IPS-18c (cell line): ENCODE measurements around the gene SH3RF3.

Source experiments
- H3K4me3 ChIP-seq: 2 replicates; pipeline ENCODE4 v1.7.0; 2013; ENCODE audit warnings: low read depth, mild to moderate bottlenecking, low read length, moderate library complexity; ENCODE audit not compliant: insufficient read depth
- H3K9me3 ChIP-seq: one replicate; pipeline ENCODE4 v1.6.1; 2013; ENCODE audit warnings: mild to moderate bottlenecking, low read length, moderate library complexity; ENCODE audit not compliant: control insufficient read depth, insufficient read depth

The SH3RF3 gene

DNA sequence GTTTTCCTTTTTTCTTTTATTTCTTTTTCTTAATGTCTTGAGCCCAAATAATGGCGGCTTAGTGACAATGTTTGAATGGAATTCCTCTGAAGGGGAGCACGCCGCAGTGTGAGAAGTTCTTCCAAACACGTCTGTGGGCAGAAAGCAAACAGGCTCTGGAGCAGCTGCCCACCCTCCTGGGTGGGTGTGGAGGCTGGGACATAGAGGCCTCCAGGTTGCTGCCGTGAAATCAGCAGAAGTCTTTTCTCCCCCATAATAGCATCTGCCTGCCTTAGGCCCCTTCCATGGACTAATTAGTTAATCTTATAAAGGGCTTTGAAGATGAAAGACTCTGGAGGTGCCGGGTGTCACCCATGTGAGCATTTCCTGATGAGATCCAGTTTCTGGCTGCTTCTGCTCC lies 213.9 kb downstream of the SH3RF3 start:
- peaks cover 3% of the 10 kb centered on the region for H3K9me3 ChIP-seq

DNA sequence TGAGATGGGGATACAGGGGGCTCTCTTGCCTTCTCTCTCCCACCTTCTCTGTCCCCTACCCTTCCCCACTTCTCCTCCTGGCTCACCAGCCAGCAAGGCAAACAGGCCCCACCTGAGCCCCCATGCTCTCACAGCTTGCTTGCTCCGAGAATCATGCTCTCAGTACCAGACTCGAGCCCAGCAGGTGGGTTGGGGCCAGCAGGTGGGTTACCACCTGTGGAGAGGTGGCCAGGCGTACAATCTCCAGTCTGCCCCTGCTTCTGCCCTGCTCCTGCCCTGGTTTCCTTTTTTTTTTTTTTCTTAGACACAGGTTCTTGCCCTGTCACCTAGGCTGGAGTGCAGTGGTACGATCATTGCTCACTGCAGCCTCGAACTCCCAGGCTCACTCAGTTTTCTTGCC lies 214.5 kb downstream of the SH3RF3 start:
- H3K9me3 ChIP-seq = peaks cover 3% of the 10 kb centered on the region

More for the DNA sequence above, 213.9 kb downstream of the SH3RF3 start:
- no peak overlapping the region for H3K4me3 ChIP-seq

DNA sequence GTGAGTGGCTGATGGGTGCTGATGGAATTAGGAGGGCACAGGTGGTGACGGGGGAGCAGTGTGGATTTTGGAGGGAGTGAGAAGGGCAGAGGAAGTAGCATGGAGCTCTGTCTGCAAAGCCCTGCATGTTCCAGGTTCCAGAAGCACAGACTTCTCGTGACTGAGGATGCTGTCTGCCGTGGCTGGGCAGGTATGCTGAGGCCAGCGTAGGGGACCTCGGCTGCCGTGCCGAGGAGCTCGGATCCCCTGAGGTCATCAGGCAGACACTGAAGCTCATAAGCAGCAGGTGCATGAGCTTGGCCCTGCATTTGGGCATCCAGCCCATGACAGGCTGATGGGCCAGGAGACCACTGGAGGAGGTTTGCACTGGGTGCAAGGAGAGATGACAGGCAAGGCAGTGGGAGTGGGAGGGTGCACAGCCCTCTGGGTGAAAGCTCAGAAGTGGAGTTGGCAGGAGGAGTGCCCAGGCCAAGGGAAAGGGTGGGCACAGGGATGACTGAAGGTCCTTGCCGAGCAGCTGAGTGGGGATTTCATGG lies 215.3 kb downstream of the SH3RF3 start:
- Histone ChIP-seq H3K9me3 (peaks cover 3% of the 10 kb centered on the region), H3K4me3 (no peak overlapping the region)

More for the DNA sequence above, 214.5 kb downstream of the SH3RF3 start:
- no peak overlapping the region for H3K4me3 ChIP-seq

DNA sequence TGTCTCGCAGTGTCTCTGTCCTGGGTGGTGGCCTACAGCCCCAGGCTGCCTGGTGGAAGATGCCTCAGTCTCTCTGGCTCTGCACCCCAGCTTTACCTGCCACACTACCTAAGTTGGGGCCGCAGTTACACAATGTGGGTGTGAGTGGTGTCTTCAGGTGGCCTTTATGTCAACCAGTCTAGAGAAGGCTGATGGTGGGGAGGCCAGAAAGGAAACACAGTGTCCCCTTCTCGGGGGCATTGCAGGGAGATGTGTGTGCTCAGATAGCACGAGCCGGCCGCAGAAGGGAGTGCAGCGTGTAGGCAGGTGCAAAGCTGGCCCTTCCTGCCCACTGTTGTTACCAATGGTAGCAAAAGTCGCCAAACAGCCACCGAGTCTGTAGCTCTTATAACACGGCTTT lies 216.1 kb downstream of the SH3RF3 start:
- Histone ChIP-seq H3K4me3 (no peak overlapping the region), H3K9me3 (no peaks in the 10 kb centered on the region)

GRCh38 chr2:109345653-109346480 lies 216.9 kb downstream of the SH3RF3 start:
- no peaks in the 10 kb centered on the region for H3K9me3 ChIP-seq
- H3K4me3 ChIP-seq = no peak overlapping the region

DNA sequence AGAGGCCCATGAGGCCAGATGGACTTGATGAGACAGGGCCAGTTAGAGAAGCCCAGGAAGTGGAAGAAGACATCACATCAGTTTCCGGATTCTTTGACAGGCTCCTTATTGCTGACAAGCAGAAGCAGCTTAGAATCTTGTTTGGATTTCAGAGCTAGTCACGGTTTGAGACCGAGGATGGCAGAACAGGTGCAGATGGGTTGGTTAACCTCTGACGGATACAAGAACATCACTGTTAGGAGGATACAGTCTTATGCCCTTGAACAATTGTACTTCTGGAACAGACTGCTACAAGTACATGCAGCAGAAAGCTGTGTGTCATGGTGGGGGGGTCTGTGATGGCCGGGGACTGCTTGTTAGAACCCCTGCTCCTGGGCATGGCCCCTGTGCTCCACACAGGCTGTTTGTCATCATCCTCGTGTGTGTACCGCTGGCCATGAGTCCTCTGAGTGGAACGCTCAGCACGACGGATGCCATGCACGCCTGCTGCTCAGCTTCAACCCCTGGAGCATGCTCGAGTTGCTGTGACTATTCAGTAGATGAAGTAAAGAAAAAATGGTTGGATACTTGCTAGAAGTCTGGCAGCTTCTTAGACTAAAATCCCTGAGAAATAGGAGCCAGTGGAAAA lies 217.7 kb downstream of the SH3RF3 start:
- Histone ChIP-seq H3K9me3 (no peaks in the 10 kb centered on the region), H3K4me3 (no peak overlapping the region)

DNA sequence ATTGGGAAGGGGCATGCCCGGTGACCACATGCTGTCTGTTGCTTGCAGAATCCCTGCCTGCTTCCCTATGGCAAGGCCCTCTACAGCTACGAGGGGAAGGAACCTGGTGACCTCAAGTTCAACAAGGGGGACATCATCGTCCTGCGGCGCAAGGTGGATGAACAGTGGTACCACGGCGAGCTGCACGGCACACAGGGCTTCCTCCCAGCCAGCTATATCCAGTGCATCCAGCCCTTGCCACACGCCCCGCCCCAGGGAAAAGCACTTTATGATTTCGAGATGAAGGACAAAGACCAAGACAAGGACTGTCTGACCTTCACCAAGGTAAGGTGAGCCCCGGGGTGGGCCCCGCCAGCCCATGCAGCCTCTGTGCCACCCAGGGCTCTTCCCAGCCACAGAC lies 218.6 kb downstream of the SH3RF3 start:
- Histone ChIP-seq H3K4me3 (no peak overlapping the region), H3K9me3 (no peaks in the 10 kb centered on the region)

DNA sequence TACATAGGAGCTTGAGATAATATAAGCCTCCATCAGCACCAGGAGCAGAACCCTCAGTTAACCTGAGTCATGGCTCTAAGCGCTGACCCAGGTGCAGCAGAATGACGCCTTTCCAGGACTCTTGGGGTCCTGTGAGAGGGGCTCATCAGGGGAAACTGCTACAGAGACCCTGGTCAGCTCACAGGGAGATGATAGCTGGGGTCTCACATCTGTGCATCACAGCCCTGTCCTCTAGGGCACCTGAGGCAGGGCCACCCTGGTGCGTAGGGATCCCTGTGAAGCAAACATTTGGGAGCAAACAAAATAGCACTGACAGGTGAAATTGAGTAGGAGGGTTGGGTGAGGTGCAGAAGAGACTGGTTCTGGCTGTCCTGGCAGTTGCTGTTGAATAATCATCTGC lies 219.2 kb downstream of the SH3RF3 start:
- H3K9me3 ChIP-seq = no peaks in the 10 kb centered on the region
- H3K4me3 ChIP-seq = no peak overlapping the region

DNA sequence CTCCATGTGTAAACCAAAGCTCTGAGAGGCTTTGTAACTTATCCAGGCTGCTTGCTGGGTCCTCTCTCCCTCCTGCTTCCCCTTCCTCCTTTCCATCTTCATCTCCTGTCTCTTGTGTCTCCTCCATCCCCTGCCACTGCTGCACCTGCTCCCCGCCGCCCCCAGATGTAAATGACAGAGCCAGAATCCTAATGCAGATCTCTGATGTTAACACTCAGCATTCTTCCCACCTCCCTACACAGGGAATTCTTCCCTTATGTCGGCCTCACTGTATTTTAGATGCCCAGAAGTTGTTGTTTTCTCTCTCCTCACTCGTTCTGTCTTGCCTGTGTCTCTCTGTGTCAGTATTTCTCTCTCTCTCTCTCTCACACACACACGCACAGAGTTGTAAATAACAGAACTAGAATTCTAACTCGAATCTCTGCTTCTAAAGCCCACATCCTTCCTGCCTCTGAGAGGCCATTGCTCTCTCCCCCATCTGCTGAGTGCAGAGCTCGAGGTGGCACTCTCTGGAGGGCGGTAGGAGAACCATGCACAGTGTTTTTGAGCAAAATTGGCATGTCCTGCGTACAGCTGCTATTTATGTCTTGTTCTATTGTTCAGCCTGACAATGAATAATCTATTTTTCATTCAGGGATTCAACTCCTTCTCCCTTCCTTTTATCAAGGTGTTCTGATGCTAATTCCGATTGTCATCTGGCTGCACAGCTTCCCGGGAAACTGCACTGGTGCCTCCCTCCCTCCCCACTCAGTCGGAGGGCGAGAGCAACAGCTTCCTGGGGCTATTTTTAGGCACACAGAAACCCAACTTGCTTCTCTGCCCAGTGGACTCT lies 219.9 kb downstream of the SH3RF3 start:
- no peak overlapping the region for H3K4me3 ChIP-seq
- H3K9me3 ChIP-seq = no peaks in the 10 kb centered on the region

DNA sequence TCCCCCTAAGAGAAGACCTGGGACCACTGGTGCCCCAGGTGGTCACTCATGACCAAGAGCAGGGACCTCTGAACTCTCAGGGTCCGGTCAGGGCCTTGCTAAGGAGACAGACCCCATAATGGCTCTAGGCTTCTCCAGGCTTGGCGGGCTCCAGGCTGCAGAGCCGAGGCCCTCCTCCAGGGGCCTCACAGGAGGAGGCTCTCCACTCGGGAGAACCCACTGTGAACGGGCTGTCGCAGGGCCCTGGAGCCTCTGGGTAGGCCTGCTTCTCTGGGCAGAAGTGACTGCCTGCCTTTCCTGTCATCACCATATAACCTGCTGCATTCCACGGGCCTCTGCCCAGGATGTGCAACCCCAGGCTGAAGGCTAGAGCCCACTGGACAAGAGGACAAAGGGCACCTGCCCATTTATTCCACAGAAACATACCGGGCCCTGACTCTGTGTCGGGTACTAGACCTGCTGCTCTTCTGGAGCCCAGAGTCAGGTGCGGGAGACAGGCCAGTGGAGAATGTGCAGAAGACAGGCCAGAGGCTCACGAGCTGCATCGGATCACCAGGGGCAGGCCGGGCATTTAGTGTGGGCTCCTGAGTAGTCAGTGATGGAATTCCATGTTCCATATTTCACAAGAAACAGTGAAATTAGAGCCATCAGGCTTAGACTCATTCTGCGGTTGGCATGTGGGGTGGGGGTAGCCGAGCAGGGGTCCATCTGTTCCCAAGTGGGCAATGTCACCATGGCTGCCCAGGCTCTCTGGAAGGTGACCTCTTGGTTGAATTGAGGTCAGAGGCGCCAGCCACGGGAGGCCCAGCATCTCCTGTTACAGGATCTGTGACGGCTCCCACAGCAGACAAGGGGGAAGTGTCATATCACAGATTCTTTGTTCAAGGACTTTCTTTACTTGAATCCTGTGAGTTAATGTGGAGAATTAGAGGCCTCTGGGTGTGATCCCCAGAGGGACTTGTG lies 220.8 kb downstream of the SH3RF3 start:
- Histone ChIP-seq H3K9me3 (no peaks in the 10 kb centered on the region), H3K4me3 (no peak overlapping the region)

- Histone ChIP-seq H3K9me3 (no peaks in the 10 kb centered on the region), H3K4me3 (no peak overlapping the region)
Measured at GRCh38 chr2:109350526-109350925, 221.5 kb downstream of the SH3RF3 start.

DNA sequence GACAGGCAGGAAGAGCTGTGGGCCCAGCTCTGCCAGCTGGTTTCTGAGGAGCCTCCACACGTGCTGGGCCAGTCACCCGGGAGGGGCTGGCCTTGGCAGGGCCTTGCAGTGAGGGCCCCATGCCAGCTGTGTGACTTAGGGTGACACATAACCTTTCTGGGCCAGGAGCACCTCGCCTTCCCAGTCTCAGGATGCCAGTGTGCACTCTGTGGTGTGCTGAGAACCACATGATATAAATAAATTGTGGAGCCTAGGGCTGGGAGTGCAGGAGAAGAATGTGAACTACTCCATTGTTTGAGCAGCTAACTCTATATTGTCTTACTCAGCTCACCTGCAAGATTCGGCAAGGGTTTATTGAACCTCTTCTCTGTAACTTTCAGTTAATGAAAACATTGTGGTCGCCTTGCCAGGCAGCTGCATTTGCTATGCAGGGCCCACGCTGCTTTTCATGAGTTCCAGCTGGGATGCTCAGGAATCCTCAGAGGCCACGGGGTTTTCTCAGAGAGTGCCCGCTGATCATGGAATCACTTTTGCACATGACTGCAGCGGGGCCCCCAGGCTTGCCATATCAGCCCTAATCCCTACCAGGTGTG lies 222.3 kb downstream of the SH3RF3 start:
- Histone ChIP-seq H3K9me3 (no peaks in the 10 kb centered on the region), H3K4me3 (no peak overlapping the region)

GRCh38 chr2:109352056-109352897 lies 223.3 kb downstream of the SH3RF3 start:
- Histone ChIP-seq H3K9me3 (no peaks in the 10 kb centered on the region), H3K4me3 (no peak overlapping the region)

- no peak overlapping the region for H3K4me3 ChIP-seq
Measured at GRCh38 chr2:109352898-109353689, 224.1 kb downstream of the SH3RF3 start.

More at GRCh38 chr2:109352898-109353689, 224.1 kb downstream of the SH3RF3 start:
- no peaks in the 10 kb centered on the region for H3K9me3 ChIP-seq
